PC-3 (cell line): ENCODE measurements around the gene ARHGEF11. TPM values are rescaled to one million over a fixed set of nuclear protein-coding genes. Genes with fewer than 3 reads are reported as not detected.

Source experiments
- ATAC-seq: fragments of 200-7000 bp; cut with Tn5 transposase; 2 replicates; pipeline ENCODE4 v1.9.1; 2020; ENCODE audit warnings: mild to moderate bottlenecking, moderate library complexity
- BruUV-seq: library from RNA; stranded (reverse); fragments of 400-500 nt; replicated peaks from 2 replicates; lab custom pipeline; 2021; lab: Mats Ljungman, UMichigan
- CTCF ChIA-PET: fragments of 300-600 bp; sonication (Branson Sonifier 250); formaldehyde crosslinking; loops from one replicate; lab custom pipeline; 2022; ENCODE audit warnings: antibody characterized with exemption; lab: Charles Lee
- POLR2A ChIA-PET: fragments of 300-600 bp; sonication (Branson Sonifier 250); formaldehyde crosslinking; loops from one replicate; lab custom pipeline; 2022; ENCODE audit warnings: antibody characterized with exemption; ENCODE audit not compliant: unreplicated experiment; lab: Charles Lee
- DNase-seq: peaks from one replicate; pipeline ENCODE4 v3.0.0-alpha.2; 2015
- H2AFZ ChIP-seq: fragments of 300-600 bp; sonication (generic); 2 replicates; pipeline ENCODE4 v1.6.0; 2016; ENCODE audit warnings: antibody characterized with exemption, low read length
- H3F3A ChIP-seq: fragments of 300-600 bp; sonication (generic); one replicate; pipeline ENCODE4 v1.6.0; 2017; ENCODE audit warnings: antibody characterized with exemption, low read length, control low read depth, mild to moderate bottlenecking; ENCODE audit not compliant: unreplicated experiment
- H3K27ac ChIP-seq: fragments of 300-600 bp; sonication (generic); 2 replicates; pipeline ENCODE4 v1.5.1; 2016; ENCODE audit warnings: mild to moderate bottlenecking, low read length
- H3K27me3 ChIP-seq: fragments of 300-600 bp; sonication (generic); 2 replicates; pipeline ENCODE4 v1.6.1; 2016; ENCODE audit warnings: low read length, mixed read lengths
- H3K36me3 ChIP-seq: fragments of 300-600 bp; sonication (generic); 2 replicates; pipeline ENCODE4 v1.6.1; 2016; ENCODE audit warnings: low read depth, mixed run types, low read length, mixed read lengths
- H3K4me1 ChIP-seq: fragments of 300-600 bp; sonication (generic); 2 replicates; pipeline ENCODE4 v1.5.1; 2016; ENCODE audit warnings: low read length; ENCODE audit not compliant: insufficient read depth
- H3K4me2 ChIP-seq: fragments of 300-600 bp; sonication (generic); 2 replicates; pipeline ENCODE4 v1.6.0; 2016; ENCODE audit warnings: low read length
- H3K4me3 ChIP-seq: fragments of 300-600 bp; sonication (generic); 2 replicates; pipeline ENCODE4 v1.5.1; 2016; ENCODE audit warnings: mild to moderate bottlenecking, low read length, mixed read lengths
- H3K79me2 ChIP-seq: fragments of 300-600 bp; sonication (generic); 2 replicates; pipeline ENCODE4 v1.6.1; 2017; ENCODE audit warnings: low read length, mixed read lengths
- H3K9ac ChIP-seq: fragments of 300-600 bp; sonication (generic); 2 replicates; pipeline ENCODE4 v1.6.0; 2016; ENCODE audit warnings: mild to moderate bottlenecking, low read length
- H3K9me2 ChIP-seq: fragments of 300-600 bp; sonication (generic); replicated peaks from 2 replicates; pipeline ENCODE4 v1.6.1; 2016; ENCODE audit warnings: mixed run types, low read length, mixed read lengths
- H3K9me3 ChIP-seq: fragments of 300-600 bp; sonication (generic); 2 replicates; pipeline ENCODE4 v1.6.1; 2016; ENCODE audit warnings: low read length, mixed read lengths
- H4K20me1 ChIP-seq: fragments of 300-600 bp; sonication (generic); 2 replicates; pipeline ENCODE4 v1.6.1; 2016; ENCODE audit warnings: low read length, mixed read lengths
- CTCF ChIP-seq: fragments of 300-600 bp; sonication (generic); conservative IDR thresholded peaks from 2 replicates; pipeline ENCODE4 v1.5.1; 2017; ENCODE audit warnings: antibody characterized with exemption, low read depth, mild to moderate bottlenecking, low read length
- EZH2 ChIP-seq: fragments of 300-600 bp; sonication (generic); IDR thresholded peaks from one replicate; pipeline ENCODE4 v1.6.1; 2017; ENCODE audit warnings: antibody characterized with exemption, mild to moderate bottlenecking, low read length; ENCODE audit not compliant: unreplicated experiment
- EZH2phosphoT487 ChIP-seq: fragments of 300-600 bp; sonication (generic); IDR thresholded peaks from 2 replicates; pipeline ENCODE4 v1.6.1; 2018; ENCODE audit warnings: mild to moderate bottlenecking, antibody characterized with exemption, low read length, borderline replicate concordance
- intact Hi-C: fragments of 100-400 bp; cut with micrococcal nuclease; formaldehyde crosslinking; loops from 2 replicates; pipeline ENCODE4 v1.9.0; 2023
- total RNA-seq: library from RNA; depleted of rRNA; stranded (reverse); fragments of >200 nt; gene quantifications from 2 replicates; pipeline ENCODE4 v1.2.3, GENCODE V29; 2014

The ARHGEF11 gene
- total RNA-seq, 1 experiment from 2014 or later = 31.1 TPM

- CTCF ChIA-PET = no interaction called here
- Histone ChIP-seq H3K4me3 (no peak overlapping the region), H3K9me2 (no peaks in the 10 kb centered on the region), H4K20me1 (no peaks in the 10 kb centered on the region), H2AFZ (no peak overlapping the region), H3K36me3 (no peaks in the 10 kb centered on the region), H3K9me3 (no peaks in the 10 kb centered on the region), H3K27me3 (no peaks in the 10 kb centered on the region), H3K9ac (no peak overlapping the region), H3K4me2 (no peak overlapping the region), H3K27ac (no peak overlapping the region), H3F3A (no peaks in the 10 kb centered on the region), H3K79me2 (peaks cover 50% of the 10 kb centered on the region), H3K4me1 (no peaks in the 10 kb centered on the region)
- DNase-seq (no peak), ATAC-seq (no peak)
- no TSS peak for BruUV-seq
- TF ChIP-seq EZH2phosphoT487 (no peak), EZH2 (no peak), CTCF (no peak)
- intact Hi-C loops = no loop called here
- POLR2A ChIA-PET = no interaction called here
Measured at GRCh38 chr1:157032303-157032702, 13.2 kb downstream of the ARHGEF11 start.

- Histone ChIP-seq H3K27me3 (no peaks in the 10 kb centered on the region), H3K79me2 (peaks cover 63% of the 10 kb centered on the region), H3K4me3 (no peak overlapping the region), H3K9me3 (no peaks in the 10 kb centered on the region), H2AFZ (no peak overlapping the region), H3K27ac (no peak overlapping the region), H3K9me2 (no peaks in the 10 kb centered on the region), H3K9ac (no peak overlapping the region), H3K36me3 (no peaks in the 10 kb centered on the region), H4K20me1 (no peaks in the 10 kb centered on the region), H3K4me1 (no peaks in the 10 kb centered on the region), H3F3A (no peaks in the 10 kb centered on the region), H3K4me2 (no peak overlapping the region)
- ATAC-seq (no peak), DNase-seq (no peak)
- POLR2A ChIA-PET = no interaction called here
- CTCF ChIA-PET = no interaction called here
- TF ChIP-seq CTCF (no peak), EZH2phosphoT487 (no peak)
- BruUV-seq = no TSS peak
- intact Hi-C loops = no loop called here
Measured at GRCh38 chr1:157030728-157031127, 14.8 kb downstream of the ARHGEF11 start.

GRCh38 chr1:157028674-157029073 is 16.9 kb downstream of the ARHGEF11 start:
- ChIA-PET POLR2A (no interaction called here), CTCF (no interaction called here)
- Histone ChIP-seq H3K27ac (no peak overlapping the region), H3K79me2 (peaks cover 57% of the 10 kb centered on the region), H3K27me3 (no peaks in the 10 kb centered on the region), H3F3A (no peaks in the 10 kb centered on the region), H3K4me1 (no peaks in the 10 kb centered on the region), H3K9ac (no peak overlapping the region), H3K9me3 (no peaks in the 10 kb centered on the region), H3K9me2 (no peaks in the 10 kb centered on the region), H4K20me1 (no peaks in the 10 kb centered on the region), H3K4me3 (no peak overlapping the region), H3K4me2 (no peak overlapping the region), H2AFZ (no peak overlapping the region), H3K36me3 (peaks cover 6% of the 10 kb centered on the region; the same call in 1 of the 2 replicates)
- no peak for ATAC-seq
- no peak for TF ChIP-seq CTCF
- TF ChIP-seq EZH2 = no peak
- no peak for TF ChIP-seq EZH2phosphoT487
- no peak for DNase-seq
- intact Hi-C loops = no loop called here
- BruUV-seq = no TSS peak
